HG02885 (cell line): ENCODE measurements around the gene HES5.

Experiments
- ATAC-seq: cut with Tn5 transposase; IDR thresholded peaks from one replicate; pipeline ENCODE4 v1.9.1; 2021; ENCODE audit warnings: mild to moderate bottlenecking; ENCODE audit not compliant: unreplicated experiment, poor library complexity

The HES5 gene

GRCh38 chr1:2517966-2518365, 12.1 kb downstream of the HES5 start:
- no peak for ATAC-seq

GRCh38 chr1:2516946-2517345, 13.1 kb downstream of the HES5 start:
- no peak for ATAC-seq

- no peak for ATAC-seq
These were observed 13.9 kb downstream of the HES5 start for GRCh38 chr1:2516124-2516523.

- ATAC-seq, result no peak
These were observed 14.3 kb downstream of the HES5 start for GRCh38 chr1:2515763-2516080.

- ATAC-seq, result no peak
These were observed 14.9 kb downstream of the HES5 start for GRCh38 chr1:2514863-2515762.

DNA sequence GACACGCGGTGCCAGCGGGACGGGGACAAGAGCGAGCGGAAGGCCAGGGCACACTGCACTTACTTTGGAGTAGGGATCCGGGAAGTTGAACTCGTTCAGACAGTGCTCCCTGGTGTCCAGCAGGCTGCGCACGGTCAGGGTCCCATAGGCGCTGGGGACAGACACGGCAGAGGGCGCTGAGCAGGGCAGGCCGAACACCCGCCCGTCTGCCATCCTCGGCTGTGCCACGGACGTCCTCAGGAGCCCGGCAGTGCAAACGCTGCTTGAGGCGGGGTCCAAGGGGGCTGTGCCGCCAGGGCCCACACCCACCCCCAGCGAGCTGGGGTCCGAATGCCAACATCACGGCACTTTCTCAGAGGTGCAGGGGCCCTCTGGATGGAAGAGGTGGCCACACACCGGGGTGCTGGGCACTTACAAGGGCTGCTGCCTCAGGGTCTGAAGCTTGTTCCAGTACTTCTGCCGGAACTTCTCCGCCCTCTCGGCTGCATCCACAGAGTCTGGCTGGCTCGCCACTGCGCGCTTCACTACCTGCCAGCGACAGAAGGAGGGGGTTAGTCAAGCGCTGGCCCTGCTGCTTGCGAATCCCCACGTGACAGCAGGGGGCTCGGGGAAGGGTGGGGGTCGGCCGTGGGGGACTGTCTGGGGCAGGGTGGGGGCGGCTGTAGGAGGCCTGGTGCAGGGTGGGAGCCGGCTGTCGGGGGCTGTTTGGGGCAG, 16.0 kb downstream of the HES5 start:
- ATAC-seq, result no peak

- ATAC-seq, result no peak
These were observed 17.1 kb downstream of the HES5 start for GRCh38 chr1:2512862-2513421.

DNA sequence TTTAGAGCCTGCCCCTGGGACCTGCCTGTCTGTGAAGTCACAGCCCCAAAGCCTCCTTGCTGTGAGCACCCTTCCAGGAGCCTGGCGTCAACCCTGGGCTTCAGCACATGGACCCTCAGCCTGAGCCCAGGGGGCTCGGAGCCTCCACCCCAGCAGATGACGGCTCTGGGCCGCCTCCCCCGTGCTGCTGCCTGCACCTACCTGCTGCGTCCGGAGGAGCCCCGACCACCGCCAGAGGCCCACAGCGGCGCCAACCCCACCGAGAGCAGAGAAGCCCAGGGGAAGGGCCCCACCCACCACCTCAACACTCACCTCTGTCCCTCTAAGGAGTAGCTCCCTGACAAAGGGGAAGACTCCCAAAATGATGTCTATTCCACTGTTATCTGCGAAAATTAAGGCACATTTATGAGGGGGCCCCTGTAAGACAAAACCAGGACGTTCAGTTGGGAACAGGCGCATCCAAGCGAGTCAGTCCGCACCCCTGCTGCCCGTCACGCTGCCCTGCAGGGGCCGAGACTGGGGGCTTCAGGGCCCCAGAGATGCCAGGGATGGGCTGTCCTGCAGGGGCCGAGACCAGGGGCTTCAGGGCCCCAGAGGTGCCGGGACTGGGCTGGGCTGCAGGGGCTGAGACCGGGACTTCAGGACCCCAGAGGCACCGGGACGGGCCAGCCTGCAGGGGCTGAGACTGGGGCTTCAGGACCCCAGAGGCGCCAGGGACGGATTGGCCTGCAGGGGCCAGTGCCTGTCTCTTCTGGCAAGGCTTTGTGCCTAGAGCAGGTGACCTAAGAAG, 19.5 kb downstream of the HES5 start:
- no peak for ATAC-seq

- ATAC-seq, result no peak
These were observed 20.5 kb downstream of the HES5 start for GRCh38 chr1:2509589-2509988.

DNA sequence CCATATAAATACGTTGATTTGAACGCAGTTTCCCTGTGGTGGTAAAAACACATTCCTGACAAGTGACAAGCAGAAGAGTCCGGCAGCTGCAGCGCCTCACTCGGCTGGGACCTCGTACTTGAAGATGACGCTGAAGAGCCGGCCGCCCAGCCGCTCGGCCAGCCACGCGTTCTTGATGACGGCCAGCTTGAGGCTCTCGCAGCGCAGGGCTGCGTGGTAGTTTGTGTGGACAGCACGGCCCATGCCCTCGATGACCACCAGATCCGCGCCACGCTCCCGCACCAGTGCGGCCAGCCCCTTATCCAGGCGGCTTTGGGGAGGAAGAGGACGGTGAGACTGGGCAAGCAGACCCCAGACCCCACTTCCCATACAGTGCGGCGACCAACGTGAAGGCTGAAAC, 21.3 kb downstream of the HES5 start:
- ATAC-seq, result no peak

GRCh38 chr1:2508180-2508579, 21.9 kb downstream of the HES5 start:
- ATAC-seq, result no peak

GRCh38 chr1:2507744-2508155, 22.3 kb downstream of the HES5 start:
- no peak for ATAC-seq

GRCh38 chr1:2506901-2507565, 23.0 kb downstream of the HES5 start:
- ATAC-seq, result no peak

- ATAC-seq, result no peak
These were observed 23.8 kb downstream of the HES5 start for GRCh38 chr1:2506007-2506860.

- no peak for ATAC-seq
These were observed 24.5 kb downstream of the HES5 start for GRCh38 chr1:2505461-2505994.

DNA sequence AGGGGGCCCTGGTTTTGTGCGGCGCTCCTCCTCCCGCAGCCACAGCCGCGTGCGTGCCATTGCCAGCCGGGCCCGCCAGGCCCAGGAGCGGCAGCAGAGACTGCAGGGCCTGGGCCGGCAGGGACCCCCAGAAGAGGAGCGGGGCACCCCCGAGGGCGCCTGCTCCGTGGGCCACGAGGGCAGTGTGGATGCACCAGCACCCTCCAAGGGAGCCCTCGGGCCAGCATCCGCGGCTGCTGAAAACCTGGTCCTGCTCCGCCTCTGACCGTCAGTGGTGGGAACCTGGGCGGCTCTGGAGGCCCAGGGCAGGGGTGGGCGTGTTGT, 25.2 kb downstream of the HES5 start:
- ATAC-seq, result no peak

DNA sequence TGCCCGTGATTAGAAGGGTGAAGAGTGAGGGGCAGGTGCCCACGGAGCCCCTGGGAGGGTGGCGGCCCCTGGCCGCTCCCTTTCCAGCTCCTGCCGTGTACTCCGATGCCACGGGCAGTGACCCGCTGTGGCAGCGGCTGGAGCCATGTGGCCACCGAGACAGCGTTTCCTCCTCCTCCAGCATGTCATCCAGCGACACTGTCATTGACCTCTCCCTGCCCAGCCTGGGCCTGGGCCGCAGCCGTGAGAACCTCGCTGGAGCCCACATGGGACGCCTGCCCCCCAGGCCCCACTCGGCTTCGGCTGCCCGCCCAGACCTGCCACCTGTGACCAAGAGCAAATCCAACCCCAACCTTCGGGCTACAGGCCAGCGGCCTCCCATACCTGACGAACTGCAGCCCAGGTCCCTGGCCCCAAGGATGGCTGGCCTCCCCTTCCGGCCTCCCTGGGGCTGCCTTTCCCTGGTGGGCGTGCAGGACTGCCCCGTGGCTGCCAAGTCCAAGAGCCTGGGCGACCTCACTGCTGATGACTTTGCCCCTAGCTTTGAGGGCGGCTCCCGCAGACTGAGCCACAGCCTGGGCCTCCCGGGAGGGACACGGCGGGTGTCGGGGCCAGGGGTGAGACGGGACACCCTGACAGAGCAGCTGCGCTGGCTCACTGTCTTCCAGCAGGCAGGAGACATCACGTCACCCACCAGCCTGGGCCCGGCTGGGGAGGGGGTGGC, 25.7 kb downstream of the HES5 start:
- ATAC-seq, result no peak

DNA sequence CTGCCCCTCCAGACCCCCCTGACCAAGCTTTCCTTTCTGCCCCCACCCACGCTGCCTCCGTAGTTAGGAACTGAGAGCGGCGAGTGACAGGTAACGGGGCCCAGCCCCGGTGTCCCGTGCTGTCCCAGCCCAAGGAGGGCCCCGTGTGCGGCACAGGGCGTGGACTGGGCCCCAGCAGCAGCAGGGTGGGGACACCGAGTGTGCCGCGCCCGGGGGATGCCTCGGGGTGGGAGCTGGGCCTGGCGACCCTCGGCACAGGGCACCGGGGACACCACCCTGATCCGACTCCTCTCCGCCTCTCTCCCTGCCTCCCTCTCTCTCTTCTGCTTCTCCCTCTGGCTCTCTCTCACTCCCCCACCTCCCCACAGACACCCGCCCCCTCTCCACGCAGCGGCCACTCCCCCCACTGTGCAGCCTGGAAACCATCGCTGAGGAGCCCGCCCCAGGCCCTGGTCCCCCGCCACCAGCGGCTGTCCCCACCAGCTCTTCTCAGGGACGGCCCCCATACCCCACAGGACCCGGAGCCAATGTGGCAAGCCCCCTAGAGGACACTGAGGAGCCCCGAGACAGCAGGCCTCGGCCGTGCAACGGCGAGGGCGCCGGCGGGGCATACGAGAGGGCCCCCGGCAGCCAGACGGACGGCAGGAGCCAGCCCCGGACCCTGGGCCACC, 26.4 kb downstream of the HES5 start:
- ATAC-seq, result no peak
